HepG2 (cell line): ENCODE results near the gene SPECC1L. TPM values are rescaled to one million over a fixed set of nuclear protein-coding genes. Genes with fewer than 3 reads are reported as not detected.

Experiments used
- ATF2 ChIP-seq: sonication (generic); formaldehyde crosslinking; IDR thresholded peaks from 2 replicates; pipeline ENCODE4 v1.4.0; 2020; ENCODE audit warnings: missing genetic modification reagents
- CBX1 ChIP-seq: IDR thresholded peaks from one replicate; pipeline ENCODE4 v1.6.1; 2016; ENCODE audit warnings: antibody characterized with exemption, low read depth
- CSRNP1 ChIP-seq: sonication (generic); formaldehyde crosslinking; IDR thresholded peaks from 2 replicates; pipeline ENCODE4 v1.8.1; 2023; ENCODE audit warnings: mild to moderate bottlenecking, missing genetic modification reagents
- DDIT3 ChIP-seq: sonication (generic); formaldehyde crosslinking; IDR thresholded peaks from 2 replicates; pipeline ENCODE4 v1.4.0; 2020; ENCODE audit warnings: mild to moderate bottlenecking, missing genetic modification reagents
- HES4 ChIP-seq: sonication (generic); formaldehyde crosslinking; IDR thresholded peaks from 2 replicates; pipeline ENCODE4 v1.9.0; 2021; ENCODE audit warnings: mild to moderate bottlenecking, missing genetic modification reagents, borderline replicate concordance
- HNF4G ChIP-seq, 2 experiments: sonication (generic) in 1 of 2; formaldehyde crosslinking in 1 of 2; IDR thresholded peaks; 2 replicates each; pipeline versions ENCODE4 v1.4.0 to v1.6.1; 2011 to 2020; ENCODE audit warnings: borderline replicate concordance in 2 of 2, low read depth in 2 of 2, mild to moderate bottlenecking in 2 of 2, low read length in 1 of 2, missing genetic modification reagents in 1 of 2, moderate library complexity in 1 of 2
- NFATC3 ChIP-seq: sonication (generic); formaldehyde crosslinking; IDR thresholded peaks from 2 replicates; pipeline ENCODE4 v1.5.1; 2020; ENCODE audit warnings: mild to moderate bottlenecking, missing genetic modification reagents
- NFE2L1 ChIP-seq: sonication (generic); formaldehyde crosslinking; IDR thresholded peaks from 2 replicates; pipeline ENCODE4 v1.4.0; 2020; ENCODE audit warnings: missing genetic modification reagents, mild to moderate bottlenecking, borderline replicate concordance
- NRL ChIP-seq: sonication (generic); formaldehyde crosslinking; IDR thresholded peaks from 2 replicates; pipeline ENCODE4 v1.5.0; 2020; ENCODE audit warnings: missing genetic modification reagents, mild to moderate bottlenecking, moderate library complexity, borderline replicate concordance
- SOX6 ChIP-seq, 2 experiments: fragments of 450-650 bp in 1 of 2; sonication (generic) in 1 of 2; formaldehyde crosslinking in 1 of 2; IDR thresholded peaks; 2 replicates each; pipeline versions ENCODE4 v1.4.0 to v1.6.1; 2017 to 2020; ENCODE audit warnings: antibody characterized with exemption in 1 of 2, mild to moderate bottlenecking in 1 of 2, missing genetic modification reagents in 1 of 2
- TCF7L2 ChIP-seq: IDR thresholded peaks from 2 replicates; pipeline ENCODE4 v1.6.1; 2011; ENCODE audit warnings: mild to moderate bottlenecking, low read depth, low read length, moderate library complexity
- YY1 ChIP-seq: IDR thresholded peaks from 2 replicates; pipeline ENCODE4 v1.6.1; 2011; ENCODE audit warnings: low read length, low read depth, moderate library complexity, mild to moderate bottlenecking; ENCODE audit not compliant: insufficient read depth, insufficient replicate concordance
- ZBTB14 ChIP-seq: sonication (generic); formaldehyde crosslinking; IDR thresholded peaks from 2 replicates; pipeline ENCODE4 v1.4.0; 2020; ENCODE audit warnings: missing genetic modification reagents
- ZBTB20 ChIP-seq: sonication (generic); formaldehyde crosslinking; IDR thresholded peaks from 2 replicates; pipeline ENCODE4 v1.8.1; 2023; ENCODE audit warnings: missing genetic modification reagents, low read depth, mild to moderate bottlenecking, borderline replicate concordance
- ZFP1 ChIP-seq: IDR thresholded peaks from 2 replicates; pipeline ENCODE4 v1.6.1; 2016
- ZNF232 ChIP-seq: sonication (generic); formaldehyde crosslinking; IDR thresholded peaks from 2 replicates; pipeline ENCODE4 v1.4.0; 2020; ENCODE audit warnings: missing genetic modification reagents, borderline replicate concordance
- ZNF276 ChIP-seq: sonication (generic); formaldehyde crosslinking; IDR thresholded peaks from 2 replicates; pipeline ENCODE4 v1.4.0; 2020; ENCODE audit warnings: mild to moderate bottlenecking, low read depth, missing genetic modification reagents
- ZNF484 ChIP-seq: sonication (generic); formaldehyde crosslinking; IDR thresholded peaks from 2 replicates; pipeline ENCODE4 v1.5.1; 2020; ENCODE audit warnings: mild to moderate bottlenecking, low read depth, missing genetic modification reagents, borderline replicate concordance
- ZNF530 ChIP-seq: sonication (generic); formaldehyde crosslinking; IDR thresholded peaks from 2 replicates; pipeline ENCODE4 v1.5.0; 2020; ENCODE audit warnings: low read depth, mild to moderate bottlenecking, missing genetic modification reagents
- ZNF709 ChIP-seq: sonication (generic); formaldehyde crosslinking; IDR thresholded peaks from 2 replicates; pipeline ENCODE4 v1.5.0; 2020; ENCODE audit warnings: mild to moderate bottlenecking, missing genetic modification reagents
- ZSCAN25 ChIP-seq: sonication (generic); formaldehyde crosslinking; IDR thresholded peaks from 2 replicates; pipeline ENCODE4 v1.8.0; 2022; ENCODE audit warnings: mild to moderate bottlenecking, missing genetic modification reagents
- polyA plus RNA-seq, 8 experiments: library from polyadenylated mRNA; depleted of rRNA in 3 of 8; stranded (reverse) in 7 of 8; unstranded in 1 of 8; fragments of >200 nt; fragmentation: Illumina TruSeq in 4 of 8; extraction: Trizol in 4 of 8; gene quantifications; 2 replicates each; pipeline versions ENCODE4 v1.2.1 to v1.2.3, GENCODE V29; 2011 to 2016; ENCODE audit warnings: low read depth in 4 of 8, missing spikeins in 1 of 8, mixed read lengths in 1 of 8; ENCODE audit not compliant: insufficient read depth in 1 of 8
- total RNA-seq, 5 experiments: library from RNA; depleted of rRNA; stranded (reverse); fragments of >200 nt; fragmentation: Illumina TruSeq; extraction: Trizol; gene quantifications; 2 replicates each; pipeline ENCODE4 v1.2.3, GENCODE V29; 2016; ENCODE audit warnings: low read depth in 1 of 5

The SPECC1L gene
- total and polyA plus RNA-seq, 2 of the 13 experiments (the other 11 are each of a cell fraction or from before 2014, with no cell fraction given) = 14.1 to 30.3 TPM

- peak; percentile 78; the same call in 1 of the 2 replicates for TF ChIP-seq CSRNP1
- TF ChIP-seq ZNF232 = no peak
- TF ChIP-seq ZBTB20 (CRISPR knock-in tag) = no peak
- no peak for TF ChIP-seq ZNF484
- no peak for TF ChIP-seq ZBTB14
- TF ChIP-seq NRL (CRISPR knock-in tag) = 0 out of 2 replicates have a peak, but pooled peaks have one; percentile 46
- TF ChIP-seq YY1 = no peak
- TF ChIP-seq NFE2L1 (CRISPR knock-in tag) = no peak
- no peak for TF ChIP-seq DDIT3 (CRISPR knock-in tag)
- no peak for TF ChIP-seq ZNF276 (CRISPR knock-in tag)
- TF ChIP-seq HNF4G (IDR thresholded peaks at IDR 0.05; ENCODE audit: borderline replicate concordance, low read depth, low read length) = no peak
- TF ChIP-seq HNF4G (CRISPR knock-in tag; IDR thresholded peaks at IDR 0.05; ENCODE audit: borderline replicate concordance, low read depth) = 0 out of 2 replicates have a peak, but pooled peaks have one; percentile 30
- no peak for TF ChIP-seq SOX6 (IDR thresholded peaks at IDR 0.05)
- no peak for TF ChIP-seq SOX6 (CRISPR knock-in tag; IDR thresholded peaks at IDR 0.05)
- no peak for TF ChIP-seq CBX1
- no peak for TF ChIP-seq NFATC3 (CRISPR knock-in tag)
- TF ChIP-seq ZNF530 (CRISPR knock-in tag) = 0 out of 2 replicates have a peak, but pooled peaks have one; percentile 19
- TF ChIP-seq ZSCAN25 = peak; percentile 84
- no peak for TF ChIP-seq ZFP1
- no peak for TF ChIP-seq TCF7L2
- TF ChIP-seq HES4 (CRISPR knock-in tag) = peak; percentile 10; the same call in 1 of the 2 replicates
- TF ChIP-seq ATF2 (CRISPR knock-in tag) = peak; percentile 10; the same call in 1 of the 2 replicates
- peak; percentile 72; the same call in 1 of the 2 replicates for TF ChIP-seq ZNF709 (CRISPR knock-in tag)
These were observed 153.6 kb downstream of the SPECC1L start (continued) for GRCh38 chr22:24424001-24424900.
